Measurements from ENCODE around the gene CLDN24. TPM values are rescaled to one million over a fixed set of nuclear protein-coding genes. Genes with fewer than 3 reads are reported as not detected.

The CLDN24 gene
- total and polyA plus RNA-seq, 4 donors = 0.44 TPM; not detected in 3

- no peaks in the 10 kb centered on the region for H3K9me3 ChIP-seq (ENCODE audit: control insufficient read depth, insufficient read depth, low read length)
- peaks cover 2% of the 10 kb centered on the region for H3K27me3 ChIP-seq (ENCODE audit: control insufficient read depth, insufficient read depth, low read length)
- no peak for DNase-seq (ENCODE audit: low read depth in 4 of 6, low spot score in 6 of 6)
- 88% methylated on average over 10 of the region's 20 CpGs for WGBS (ENCODE audit: insufficient coverage)
- no peaks in the 10 kb centered on the region for H3K4me1 ChIP-seq (ENCODE audit: control insufficient read depth, insufficient read depth, low read length)
- no peaks in the 10 kb centered on the region for H3K36me3 ChIP-seq (ENCODE audit: control insufficient read depth, insufficient read depth, low read length)
- H3K27ac ChIP-seq (ENCODE audit: low read depth, low read length) = no peak overlapping the region
- no peak overlapping the region for H3K4me3 ChIP-seq (ENCODE audit: low read depth, low read length)
Measured at GRCh38 chr4:183356931-183357675, 34.9 kb upstream of the CLDN24 start.

GRCh38 chr4:183356173-183356830 lies 34.1 kb upstream of the CLDN24 start:
- WGBS (ENCODE audit: insufficient coverage) = 88% methylated on average over 18 of the region's 20 CpGs
- DNase-seq (ENCODE audit: low read depth in 4 of 6, low spot score in 6 of 6) = no peak
- Histone ChIP-seq H3K4me3 (ENCODE audit: low read depth, low read length) (no peak overlapping the region), H3K9me3 (ENCODE audit: control insufficient read depth, insufficient read depth, low read length) (no peaks in the 10 kb centered on the region), H3K27ac (ENCODE audit: low read depth, low read length) (no peak overlapping the region), H3K36me3 (ENCODE audit: control insufficient read depth, insufficient read depth, low read length) (no peaks in the 10 kb centered on the region), H3K27me3 (ENCODE audit: control insufficient read depth, insufficient read depth, low read length) (peaks cover 2% of the 10 kb centered on the region), H3K4me1 (ENCODE audit: control insufficient read depth, insufficient read depth, low read length) (no peaks in the 10 kb centered on the region)

GRCh38 chr4:183355405-183355804 lies 33.2 kb upstream of the CLDN24 start:
- Histone ChIP-seq H3K27ac (ENCODE audit: low read depth, low read length) (no peak overlapping the region), H3K36me3 (ENCODE audit: control insufficient read depth, insufficient read depth, low read length) (no peaks in the 10 kb centered on the region), H3K27me3 (ENCODE audit: control insufficient read depth, insufficient read depth, low read length) (peaks cover 2% of the 10 kb centered on the region), H3K9me3 (ENCODE audit: control insufficient read depth, insufficient read depth, low read length) (no peaks in the 10 kb centered on the region), H3K4me3 (ENCODE audit: low read depth, low read length) (no peak overlapping the region), H3K4me1 (ENCODE audit: control insufficient read depth, insufficient read depth, low read length) (no peaks in the 10 kb centered on the region)
- WGBS (ENCODE audit: insufficient coverage) = 66% methylated on average over 2 of the region's 4 CpGs
- peak in 1 of 6 donors; percentile 35 for DNase-seq (ENCODE audit: low read depth in 4 of 6, low spot score in 6 of 6)

GRCh38 chr4:183354219-183354618 lies 32.0 kb upstream of the CLDN24 start:
- Histone ChIP-seq H3K4me3 (ENCODE audit: low read depth, low read length) (no peak overlapping the region), H3K9me3 (ENCODE audit: control insufficient read depth, insufficient read depth, low read length) (no peaks in the 10 kb centered on the region), H3K36me3 (ENCODE audit: control insufficient read depth, insufficient read depth, low read length) (no peaks in the 10 kb centered on the region), H3K27me3 (ENCODE audit: control insufficient read depth, insufficient read depth, low read length) (peaks cover 2% of the 10 kb centered on the region), H3K4me1 (ENCODE audit: control insufficient read depth, insufficient read depth, low read length) (no peaks in the 10 kb centered on the region), H3K27ac (ENCODE audit: low read depth, low read length) (no peak overlapping the region)
- 78% methylated on average over 7 of the region's 9 CpGs for WGBS (ENCODE audit: insufficient coverage)
- DNase-seq (ENCODE audit: low read depth in 4 of 6, low spot score in 6 of 6) = no peak

- no peaks in the 10 kb centered on the region for H3K9me3 ChIP-seq (ENCODE audit: control insufficient read depth, insufficient read depth, low read length)
- H3K36me3 ChIP-seq (ENCODE audit: control insufficient read depth, insufficient read depth, low read length) = no peaks in the 10 kb centered on the region
- 100% methylated on average over 3 of the region's 8 CpGs for WGBS (ENCODE audit: insufficient coverage)
- no peak overlapping the region for H3K27ac ChIP-seq (ENCODE audit: low read depth, low read length)
- peaks cover 2% of the 10 kb centered on the region for H3K27me3 ChIP-seq (ENCODE audit: control insufficient read depth, insufficient read depth, low read length)
- H3K4me1 ChIP-seq (ENCODE audit: control insufficient read depth, insufficient read depth, low read length) = no peaks in the 10 kb centered on the region
- DNase-seq (ENCODE audit: low read depth in 4 of 6, low spot score in 6 of 6) = no peak
- H3K4me3 ChIP-seq (ENCODE audit: low read depth, low read length) = no peak overlapping the region
Measured at GRCh38 chr4:183353557-183353956, 31.3 kb upstream of the CLDN24 start.

- Histone ChIP-seq H3K9me3 (ENCODE audit: control insufficient read depth, insufficient read depth, low read length) (no peaks in the 10 kb centered on the region), H3K27ac (ENCODE audit: low read depth, low read length) (no peak overlapping the region), H3K4me1 (ENCODE audit: control insufficient read depth, insufficient read depth, low read length) (no peaks in the 10 kb centered on the region), H3K4me3 (ENCODE audit: low read depth, low read length) (no peak overlapping the region), H3K36me3 (ENCODE audit: control insufficient read depth, insufficient read depth, low read length) (no peaks in the 10 kb centered on the region), H3K27me3 (ENCODE audit: control insufficient read depth, insufficient read depth, low read length) (no peaks in the 10 kb centered on the region)
- WGBS (ENCODE audit: insufficient coverage) = 100% methylated on average over 3 of the region's 5 CpGs
- no peak for DNase-seq (ENCODE audit: low read depth in 4 of 6, low spot score in 6 of 6)
Measured at GRCh38 chr4:183352546-183352945, 30.3 kb upstream of the CLDN24 start.

- Histone ChIP-seq H3K36me3 (ENCODE audit: control insufficient read depth, insufficient read depth, low read length) (no peaks in the 10 kb centered on the region), H3K4me3 (ENCODE audit: low read depth, low read length) (no peak overlapping the region), H3K4me1 (ENCODE audit: control insufficient read depth, insufficient read depth, low read length) (no peaks in the 10 kb centered on the region), H3K9me3 (ENCODE audit: control insufficient read depth, insufficient read depth, low read length) (no peaks in the 10 kb centered on the region), H3K27me3 (ENCODE audit: control insufficient read depth, insufficient read depth, low read length) (no peaks in the 10 kb centered on the region), H3K27ac (ENCODE audit: low read depth, low read length) (no peak overlapping the region)
- WGBS (ENCODE audit: insufficient coverage) = 85% methylated on average over 16 of the region's 17 CpGs
- DNase-seq (ENCODE audit: low read depth in 4 of 6, low spot score in 6 of 6) = no peak
Measured at GRCh38 chr4:183350317-183351071, 28.3 kb upstream of the CLDN24 start.

- no peaks in the 10 kb centered on the region for H3K36me3 ChIP-seq (ENCODE audit: control insufficient read depth, insufficient read depth, low read length)
- H3K27me3 ChIP-seq (ENCODE audit: control insufficient read depth, insufficient read depth, low read length) = no peaks in the 10 kb centered on the region
- H3K4me1 ChIP-seq (ENCODE audit: control insufficient read depth, insufficient read depth, low read length) = no peaks in the 10 kb centered on the region
- H3K9me3 ChIP-seq (ENCODE audit: control insufficient read depth, insufficient read depth, low read length) = no peaks in the 10 kb centered on the region
- H3K27ac ChIP-seq (ENCODE audit: low read depth, low read length) = no peak overlapping the region
- DNase-seq (ENCODE audit: low read depth in 4 of 6, low spot score in 6 of 6) = peak in 1 of 6 donors; percentile 5
- WGBS (ENCODE audit: insufficient coverage) = 93% methylated on average over 8 of the region's 9 CpGs
- no peak overlapping the region for H3K4me3 ChIP-seq (ENCODE audit: low read depth, low read length)
Measured at GRCh38 chr4:183349673-183350072, 27.4 kb upstream of the CLDN24 start.

- 89% methylated on average over 8 of the region's 17 CpGs for WGBS (ENCODE audit: insufficient coverage)
- H3K36me3 ChIP-seq (ENCODE audit: control insufficient read depth, insufficient read depth, low read length) = no peaks in the 10 kb centered on the region
- H3K4me3 ChIP-seq (ENCODE audit: low read depth, low read length) = no peak overlapping the region
- H3K9me3 ChIP-seq (ENCODE audit: control insufficient read depth, insufficient read depth, low read length) = no peaks in the 10 kb centered on the region
- no peaks in the 10 kb centered on the region for H3K27me3 ChIP-seq (ENCODE audit: control insufficient read depth, insufficient read depth, low read length)
- H3K27ac ChIP-seq (ENCODE audit: low read depth, low read length) = no peak overlapping the region
- no peak for DNase-seq (ENCODE audit: low read depth in 4 of 6, low spot score in 6 of 6)
- no peaks in the 10 kb centered on the region for H3K4me1 ChIP-seq (ENCODE audit: control insufficient read depth, insufficient read depth, low read length)
Measured at GRCh38 chr4:183348706-183349659, 26.8 kb upstream of the CLDN24 start.
